Suppressor macrophage (primary cell): Measurements from ENCODE around the gene ARF1.
A peak's percentile ranks its signal among the peaks of the same experiment; 100 is the strongest.

Experiments used
- DNase-seq, 4 experiments: peaks; one replicate each; pipeline ENCODE4 v3.0.0-alpha.2; 2020 to 2022
- total RNA-seq, 17 experiments: gene quantifications; one replicate each; lab custom pipeline; 2026; ENCODE audit warnings: mixed read lengths in 6 of 17, inconsistent platforms in 3 of 17; lab: John Stamatoyannopoulos, UW

Gene ARF1
- total RNA-seq: 281 to 539 (median 363) reads per million in 17 experiments

DNA sequence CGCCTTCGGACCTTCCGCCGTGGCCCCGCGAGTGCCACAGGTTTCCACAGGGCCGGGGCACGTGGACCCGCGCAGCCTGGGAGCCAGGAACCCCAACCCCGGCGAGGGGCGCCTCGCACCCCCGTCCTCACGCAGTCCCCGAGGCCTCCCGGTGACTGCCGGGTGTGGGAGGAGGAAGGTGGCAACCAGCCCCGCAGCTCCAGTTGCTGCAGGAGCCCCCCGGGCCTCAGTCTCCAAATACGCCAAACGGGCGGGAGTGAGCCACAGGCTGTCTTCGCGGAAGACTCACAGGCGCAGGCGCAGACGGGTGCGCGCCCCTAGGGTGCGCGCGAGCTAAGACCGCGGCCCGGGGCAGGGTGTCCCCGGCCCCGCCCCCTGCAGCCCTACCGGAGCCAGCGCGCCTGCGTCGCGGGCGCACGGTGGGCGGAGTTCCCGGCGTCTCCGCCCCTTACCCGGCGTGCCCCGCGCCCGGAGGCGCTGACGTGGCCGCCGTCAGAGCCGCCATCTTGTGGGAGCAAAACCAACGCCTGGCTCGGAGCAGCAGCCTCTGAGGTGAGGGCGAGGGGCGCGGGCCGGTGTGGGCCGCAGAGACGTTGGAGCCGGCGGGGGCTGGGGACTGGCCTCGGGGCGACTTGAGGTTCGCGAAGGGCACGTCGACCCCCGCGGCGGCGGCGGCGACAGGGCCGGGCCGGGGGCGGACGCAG lies at the start of gene ARF1:
TSS of gene ARF1 (plus strand) at position 495 of the 704 bp plus-strand sequence. CDS start 14,407 bp downstream, outside the sequence.
- peak; percentile 96 to 99 (median 98) for DNase-seq

DNA sequence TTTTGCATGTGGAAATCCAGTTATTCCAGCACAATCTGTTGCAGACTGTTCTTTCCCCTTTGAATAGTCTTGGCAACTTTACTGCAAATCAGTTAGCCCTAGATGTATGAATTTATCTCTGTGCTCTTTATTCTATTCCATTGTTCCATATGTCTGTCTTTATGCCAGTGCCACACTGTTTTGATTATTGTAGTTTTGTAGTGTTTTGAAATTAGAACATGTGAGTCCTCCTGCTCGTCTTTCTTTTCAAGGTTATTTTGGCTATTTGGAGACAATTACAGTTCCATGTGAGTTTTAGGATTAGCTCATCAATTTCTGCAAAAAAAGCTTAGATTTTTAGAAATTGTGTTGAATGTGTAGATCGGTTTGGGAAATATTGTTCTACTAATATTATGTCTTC lies 49.1 kb upstream of the ARF1 start:
- DNase-seq: no peak

DNA sequence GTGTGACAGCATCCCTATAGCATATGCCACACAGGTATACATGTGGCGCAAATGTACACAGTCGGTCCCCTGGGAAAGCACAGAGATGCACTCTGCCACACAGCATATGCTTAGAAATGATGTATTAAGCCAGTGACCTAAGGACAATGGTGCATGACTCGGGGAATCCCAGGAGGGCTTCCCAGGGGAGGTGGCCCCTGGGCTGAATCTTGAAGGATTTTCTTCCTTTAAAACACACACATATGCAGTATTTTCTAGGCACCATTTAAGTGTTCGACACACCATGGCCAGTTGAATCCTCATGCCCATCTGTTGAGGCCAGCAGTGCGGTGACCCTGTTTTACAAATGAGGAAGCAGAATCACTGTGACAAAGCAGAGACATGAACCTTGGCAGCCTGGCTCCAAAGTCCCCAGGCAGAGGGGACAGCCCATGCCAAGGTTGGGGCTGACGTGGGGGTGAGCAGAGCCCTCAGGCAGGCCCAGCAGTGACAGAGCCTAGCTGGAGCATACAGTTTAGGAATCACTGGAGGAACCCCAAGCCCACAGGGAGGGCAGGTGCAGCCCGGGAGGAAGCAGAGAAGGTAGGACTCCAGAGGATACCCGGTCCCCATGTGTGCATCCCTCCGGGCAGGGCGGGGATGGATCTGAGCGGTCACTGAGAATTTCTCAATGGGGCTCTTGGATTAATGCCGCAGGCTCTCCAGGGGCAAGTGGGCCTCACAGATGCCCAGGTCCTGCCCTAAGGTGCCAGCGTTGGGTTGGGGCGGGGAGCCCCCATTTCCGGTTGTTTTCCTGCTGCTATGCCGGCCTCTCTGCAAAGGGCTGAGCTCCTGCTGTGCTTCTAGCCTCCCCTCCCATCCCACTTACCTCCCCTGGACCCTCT lies 47.3 kb upstream of the ARF1 start:
- DNase-seq: no peak

DNA sequence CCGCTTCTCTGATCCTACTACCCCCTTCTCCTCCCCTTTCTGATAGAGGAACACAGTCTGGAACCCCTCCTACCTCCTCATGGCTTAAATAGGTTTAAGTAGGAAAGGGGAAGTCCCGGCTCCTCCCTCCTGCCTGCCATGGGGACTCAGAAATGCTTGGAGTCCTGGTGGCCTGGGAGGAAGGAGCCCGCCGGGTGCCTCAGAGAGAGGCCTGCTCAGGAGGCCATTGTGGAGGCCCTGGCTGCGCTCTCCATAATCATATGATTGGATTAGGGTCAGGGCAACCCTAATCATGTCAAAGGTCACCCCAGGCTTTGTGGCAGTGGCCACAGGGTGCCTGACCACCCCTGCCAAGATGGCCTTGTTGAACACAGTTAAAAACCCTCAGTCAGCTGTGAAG lies 46.7 kb upstream of the ARF1 start:
- DNase-seq: peak; percentile 14 to 49 (median 30)

DNA sequence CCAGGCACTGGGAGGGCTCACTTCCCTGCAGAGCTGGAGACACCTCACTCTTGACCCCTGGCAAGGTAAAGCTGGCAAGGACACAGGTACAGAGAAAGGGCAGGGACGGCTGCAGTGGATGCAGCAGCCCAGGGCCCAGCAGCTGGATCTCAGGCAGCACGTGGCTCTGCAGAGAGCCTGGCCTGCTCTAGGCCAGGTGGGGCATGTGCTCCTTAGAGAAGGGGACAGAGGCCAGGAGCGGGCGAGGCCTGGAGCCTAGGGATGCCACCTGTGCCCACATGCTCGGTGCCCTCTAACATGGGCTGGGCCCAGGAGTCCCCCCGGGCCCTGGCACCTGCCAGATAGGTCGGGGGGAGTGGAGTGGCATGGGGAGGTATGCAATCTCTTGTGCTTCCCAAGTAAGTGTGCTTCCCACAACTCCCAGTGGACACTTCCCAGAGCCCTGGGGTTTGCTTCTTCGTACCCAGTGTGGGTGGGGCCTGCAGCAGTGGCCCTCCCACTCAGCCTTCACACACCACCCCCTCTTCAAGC lies 45.7 kb upstream of the ARF1 start:
- DNase-seq: no peak

DNA sequence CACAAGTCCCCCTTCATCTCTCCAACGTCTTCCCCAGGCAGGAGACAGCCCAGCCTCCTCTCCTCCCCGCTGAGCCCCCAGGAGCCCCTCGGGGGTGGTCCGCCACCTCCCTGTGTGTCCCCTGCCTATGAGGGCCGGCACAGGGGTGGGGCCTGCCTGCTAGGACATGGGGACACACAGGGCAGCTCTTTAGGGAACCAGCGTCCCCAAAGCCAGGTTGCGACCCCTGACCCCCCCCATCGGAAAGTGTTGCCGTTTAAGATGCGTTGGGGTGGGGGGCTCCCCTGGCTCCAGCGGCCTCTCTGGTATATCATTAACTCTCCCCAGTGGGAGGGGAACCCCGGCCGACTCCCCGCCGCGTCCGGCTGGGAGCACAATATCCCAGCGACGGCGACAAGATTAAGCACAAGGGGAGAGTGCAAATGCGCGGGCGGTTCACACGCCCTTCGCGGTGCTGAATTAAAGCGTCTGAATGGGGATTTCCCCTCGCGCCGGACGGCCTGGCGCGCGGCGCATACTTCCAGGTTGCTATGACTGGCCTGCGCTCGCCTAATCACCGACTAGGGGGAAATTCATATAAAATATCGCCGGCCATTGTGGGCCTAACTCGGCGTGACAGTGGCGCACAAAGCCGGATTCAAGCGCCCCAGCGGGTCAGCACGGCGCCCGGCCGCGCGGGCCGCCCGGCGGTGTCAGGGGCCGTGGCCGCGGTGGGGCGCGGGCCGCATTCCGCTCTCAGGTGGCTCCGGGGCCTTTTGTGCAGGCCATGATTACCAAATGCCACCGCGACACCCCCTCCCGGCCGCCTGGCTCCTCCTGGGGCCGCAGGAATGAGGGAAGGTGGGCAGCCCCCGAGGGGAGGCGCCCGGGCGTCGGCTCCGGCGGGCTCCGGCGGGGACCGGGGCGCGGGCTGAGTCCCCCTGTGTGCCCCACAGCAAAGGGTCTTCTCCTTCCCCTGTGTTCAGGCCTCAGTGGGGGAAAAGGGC lies 44.8 kb upstream of the ARF1 start:
- DNase-seq: peak; percentile 28 to 66 (median 45)

DNA sequence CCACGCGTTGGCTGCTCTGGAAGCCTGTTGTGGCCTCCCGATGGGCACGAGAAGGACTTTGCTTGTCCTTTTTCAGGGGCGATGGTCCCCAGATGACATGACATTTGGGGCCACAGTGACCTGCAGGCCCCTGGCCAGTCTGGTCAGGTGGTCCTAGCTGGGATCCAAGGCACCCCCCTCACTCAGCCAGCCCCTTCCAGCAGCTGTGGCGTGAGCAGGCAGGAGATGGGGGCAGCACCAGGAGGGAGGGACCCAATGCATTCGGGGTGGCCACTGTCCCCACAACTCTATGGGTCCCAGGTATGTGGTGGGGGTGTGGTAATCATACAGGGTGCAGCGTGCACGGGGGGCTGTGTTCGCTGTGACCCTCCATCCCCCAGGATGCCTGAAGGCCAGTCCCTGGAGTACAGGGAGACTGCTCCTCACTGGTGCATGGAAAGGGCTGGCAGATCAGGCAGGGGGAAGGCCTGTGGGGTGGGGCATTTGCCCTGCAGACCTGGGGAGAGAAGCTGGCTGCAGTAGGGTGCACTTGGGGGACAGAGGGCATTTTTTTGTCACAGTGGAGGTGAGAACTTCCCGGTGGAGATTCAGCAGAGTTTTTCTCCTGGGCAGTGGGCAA lies 44.0 kb upstream of the ARF1 start:
- DNase-seq: no peak

DNA sequence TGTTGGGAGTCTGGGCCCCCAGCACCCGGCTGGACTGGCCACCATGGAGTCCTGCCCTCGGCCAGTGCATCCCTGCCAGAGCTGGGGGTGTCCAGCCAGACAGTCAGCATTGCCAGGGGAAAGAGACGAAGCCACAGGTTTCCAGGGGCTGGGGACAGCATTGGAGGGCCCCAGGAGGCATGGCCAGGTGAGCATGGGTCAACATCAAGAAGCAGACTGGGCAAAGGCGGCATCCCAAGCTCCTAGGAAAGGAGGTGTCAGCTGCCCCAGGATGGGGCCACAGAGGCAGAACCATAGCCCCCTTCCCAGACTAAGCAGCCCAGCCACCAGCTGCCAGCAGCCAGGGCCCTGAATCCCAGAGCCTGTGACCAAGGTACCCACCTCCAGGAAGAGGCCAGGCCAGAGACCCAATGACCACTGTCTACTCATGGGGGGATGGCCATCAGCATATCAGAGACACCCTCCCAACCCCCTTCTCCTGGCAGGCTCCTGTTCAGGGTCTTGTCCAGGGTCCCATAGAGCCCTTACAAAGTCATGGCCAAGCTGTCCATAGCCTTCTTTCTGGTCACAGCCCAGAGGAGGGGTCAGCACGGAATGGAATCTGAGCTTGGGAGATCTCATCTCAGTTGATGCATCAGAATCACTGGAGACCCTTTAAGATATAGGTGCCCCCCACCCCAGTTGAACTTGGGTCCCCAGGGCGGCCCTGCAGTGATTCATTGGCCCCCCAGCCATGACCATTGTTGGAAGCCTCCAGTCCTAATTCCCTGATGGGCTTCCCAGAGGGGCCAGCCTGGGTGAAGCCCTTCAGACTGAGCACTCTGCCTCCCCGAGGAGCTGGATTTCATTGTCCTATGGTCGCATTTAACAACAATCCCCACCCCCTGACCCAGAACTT lies 43.3 kb upstream of the ARF1 start:
- DNase-seq: no peak

DNA sequence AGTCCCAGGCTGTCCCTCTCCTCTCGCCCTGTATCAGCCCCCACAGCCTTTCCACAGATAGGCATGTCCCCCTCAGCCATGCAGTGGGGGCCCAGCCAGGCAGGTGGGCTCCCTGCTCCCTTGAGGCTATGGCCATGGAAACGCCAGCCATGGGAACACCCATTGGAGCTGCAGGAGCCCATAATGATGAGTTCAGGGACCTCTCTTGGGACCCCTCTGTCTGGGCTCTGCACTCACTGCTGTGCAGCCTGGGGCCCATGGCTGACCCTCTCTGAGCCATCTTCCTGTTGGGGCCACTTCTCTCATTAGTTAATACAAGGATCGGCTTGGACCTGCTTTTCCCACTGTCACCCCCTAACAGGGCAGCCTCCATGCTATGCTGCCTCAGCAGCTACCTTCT lies 42.5 kb upstream of the ARF1 start:
- no peak for DNase-seq

DNA sequence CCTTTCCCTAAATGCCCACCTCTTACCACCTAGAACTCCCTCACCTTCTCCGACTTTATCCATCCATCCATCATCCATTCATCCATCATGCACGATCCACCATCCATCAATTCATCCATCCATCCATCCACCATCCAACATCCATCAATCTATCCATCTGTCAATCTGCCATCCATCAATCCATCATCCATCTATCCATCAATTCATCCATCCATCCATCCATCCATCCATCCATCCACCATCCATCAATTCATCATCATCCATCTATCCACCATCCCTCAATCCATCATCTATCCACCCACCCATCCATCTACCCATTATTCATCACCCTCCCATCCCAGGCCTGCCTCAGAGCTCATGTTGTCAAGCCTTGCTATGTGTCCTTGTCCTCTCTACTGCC lies 41.2 kb upstream of the ARF1 start:
- DNase-seq: no peak

DNA sequence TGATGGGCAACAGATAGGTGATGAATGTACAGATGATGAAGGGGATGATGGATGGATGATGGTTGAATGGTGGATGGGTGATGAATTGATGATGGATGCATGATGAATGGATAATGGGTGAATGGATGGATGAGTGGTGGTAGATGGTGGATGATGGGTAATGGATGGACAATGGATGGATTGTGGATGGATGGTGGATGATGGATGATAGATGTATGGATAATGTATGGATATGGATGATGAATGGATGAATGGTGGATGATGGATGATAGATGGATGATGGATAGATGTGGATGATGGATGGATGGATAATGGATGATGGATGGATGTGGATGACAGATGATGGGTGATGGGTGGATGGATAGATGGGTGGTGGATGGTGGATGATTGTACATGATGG lies 40.0 kb upstream of the ARF1 start:
- no peak for DNase-seq

DNA sequence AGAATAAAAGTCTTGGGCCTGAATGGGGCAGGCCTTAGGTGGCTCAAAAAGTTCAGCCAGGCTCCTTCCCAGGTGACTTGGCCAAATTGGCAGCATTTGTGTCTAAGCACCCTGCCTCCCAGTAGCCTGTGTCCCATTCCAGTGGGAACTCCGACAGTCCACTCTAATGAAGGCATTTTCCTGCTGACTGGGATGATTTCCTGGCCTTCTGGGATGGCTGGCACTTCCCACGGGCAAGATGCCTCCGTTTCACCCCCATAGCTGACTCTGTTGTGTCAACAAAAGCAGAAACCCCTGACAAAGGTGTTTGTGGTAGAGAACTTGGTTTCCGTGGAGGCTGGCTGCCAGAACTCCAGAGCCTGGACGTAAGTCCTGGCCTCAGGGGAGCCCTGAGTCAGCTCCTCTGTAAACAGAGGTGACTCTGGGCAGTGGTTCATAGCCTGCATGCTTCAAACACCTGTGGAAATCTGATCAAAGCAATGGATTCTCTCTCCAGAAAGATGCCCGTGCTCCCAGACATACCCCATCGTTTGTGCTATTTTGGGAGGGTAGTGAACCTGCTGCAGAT lies 39.1 kb upstream of the ARF1 start:
- DNase-seq: no peak

DNA sequence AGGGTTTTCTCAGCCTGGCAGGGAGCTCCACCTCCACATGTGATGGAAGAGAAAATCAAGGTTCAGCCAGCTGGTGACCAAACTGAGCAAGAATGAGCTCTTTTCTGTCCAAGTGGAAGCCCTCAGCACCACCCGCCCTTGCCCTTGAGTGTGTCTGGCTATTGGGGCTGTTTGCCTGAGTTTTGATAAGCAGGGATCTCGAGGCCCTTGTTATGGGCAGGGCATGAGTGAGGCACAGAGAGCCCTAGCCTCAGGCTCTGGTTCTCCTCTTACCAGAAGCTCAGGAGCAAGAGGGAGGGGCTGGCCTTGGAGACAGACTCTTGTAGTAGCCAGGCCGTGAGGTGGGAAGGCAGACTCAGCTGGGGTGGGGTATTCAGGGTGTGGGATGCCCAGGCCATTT lies 37.5 kb upstream of the ARF1 start:
- DNase-seq: no peak

DNA sequence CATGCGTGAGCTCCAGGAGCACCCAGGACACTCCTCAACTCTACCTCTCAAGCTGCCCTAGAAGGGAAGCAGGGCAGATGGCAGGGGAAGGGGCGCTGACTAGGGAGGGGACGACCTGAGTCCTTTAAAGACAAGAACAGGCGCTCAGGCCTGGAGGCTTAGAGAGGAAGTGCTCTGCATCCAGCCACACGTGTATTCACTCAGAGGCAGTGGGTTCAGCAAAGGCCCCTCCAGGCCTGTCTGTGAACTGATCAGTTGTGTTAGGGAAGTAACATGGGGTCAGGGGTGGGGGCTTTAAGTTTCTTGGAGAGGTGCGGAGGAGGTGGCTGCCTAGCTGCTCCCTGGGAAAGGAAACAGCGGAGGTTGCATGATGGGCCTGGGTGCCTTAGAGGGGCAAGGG lies 37.1 kb upstream of the ARF1 start:
- no peak for DNase-seq

DNA sequence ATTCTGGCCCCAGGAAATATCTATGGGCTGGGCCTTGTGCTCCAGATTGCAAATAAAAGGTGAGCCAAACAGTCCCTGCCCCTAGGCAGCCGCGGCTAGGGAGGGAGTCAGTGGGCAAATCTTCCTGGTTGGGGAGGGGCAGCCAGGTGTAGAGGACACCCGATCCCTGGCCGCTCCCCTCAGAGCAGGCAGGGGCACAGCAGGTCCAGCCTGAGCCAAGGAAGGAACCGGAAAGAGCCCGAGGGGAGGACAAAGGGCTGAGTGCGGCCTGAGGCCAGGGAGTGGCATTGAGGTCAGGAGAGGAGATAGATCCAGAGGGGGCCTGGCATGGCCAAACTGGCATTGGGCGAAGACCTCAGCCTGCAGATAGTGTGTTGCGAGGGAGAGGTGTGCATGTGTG lies 36.6 kb upstream of the ARF1 start:
- no peak for DNase-seq

DNA sequence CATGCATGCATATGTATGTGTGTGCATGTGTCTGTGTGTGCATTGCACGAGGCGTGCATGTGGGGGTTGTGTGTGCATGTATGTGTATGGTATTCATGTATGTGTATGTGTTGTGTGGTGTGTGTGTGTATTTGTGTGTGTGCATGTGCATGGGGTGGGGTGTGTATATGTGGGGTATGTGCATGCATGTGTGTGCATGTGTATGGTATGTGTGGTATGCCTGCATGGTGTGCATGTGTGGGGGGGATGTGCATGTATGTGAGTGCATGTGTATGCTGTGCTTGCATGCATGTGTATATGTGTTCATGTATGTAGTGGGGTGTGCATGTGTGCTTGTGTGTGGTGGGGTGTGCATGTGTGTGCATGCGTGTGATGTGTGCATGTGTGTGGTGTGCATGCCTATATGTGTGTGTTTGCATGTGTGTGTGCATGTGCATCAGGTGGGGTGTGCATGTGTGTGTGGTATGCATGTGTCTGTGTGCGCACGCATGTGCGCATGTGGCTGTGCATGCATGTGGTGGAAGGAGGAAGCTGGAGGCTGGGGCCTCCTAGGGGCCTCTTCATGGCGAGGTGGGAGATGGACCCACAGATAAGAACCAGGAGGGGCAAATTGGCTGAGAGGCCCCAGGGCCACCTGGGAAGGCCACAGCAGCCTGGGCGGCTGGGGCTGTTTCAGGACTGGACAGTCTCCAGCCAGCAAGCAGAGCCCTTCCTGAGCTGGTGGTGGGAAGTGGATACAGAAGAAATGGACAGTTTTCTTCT lies 35.9 kb upstream of the ARF1 start:
- no peak for DNase-seq

DNA sequence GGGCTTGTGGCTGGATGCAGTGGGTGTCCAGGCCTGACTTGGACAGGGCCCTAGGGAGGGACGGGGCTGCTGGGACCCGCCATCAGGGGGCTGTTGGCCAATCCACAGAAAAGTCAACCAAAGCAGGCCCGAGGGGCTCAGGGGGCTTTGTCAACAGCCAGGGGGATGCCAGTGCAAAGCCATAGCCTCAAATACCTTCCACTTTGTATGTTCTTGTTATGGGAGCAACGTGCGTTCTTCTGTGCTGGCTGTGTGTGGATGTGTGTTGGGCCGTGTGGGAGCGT lies 35.4 kb upstream of the ARF1 start:
- DNase-seq: no peak

DNA sequence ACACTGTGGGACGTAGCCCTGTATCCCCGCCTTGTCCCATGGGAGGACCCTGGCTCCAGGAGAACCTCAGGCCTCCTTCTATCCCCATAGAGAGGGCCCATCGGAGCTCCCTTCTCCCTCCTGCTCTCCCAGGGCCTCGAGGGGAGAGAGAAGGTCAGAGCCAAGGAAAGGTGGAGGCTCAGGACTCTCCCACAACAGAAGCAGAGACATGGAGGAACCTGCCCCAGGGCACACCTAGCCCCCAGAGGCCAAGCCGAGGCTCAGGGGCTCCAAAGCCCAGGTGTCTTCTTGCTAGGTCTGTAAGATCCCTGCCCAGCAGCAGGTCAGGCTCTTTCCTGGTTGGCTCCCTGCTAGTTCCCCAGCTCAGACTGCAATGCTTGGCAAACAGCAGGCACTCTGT lies 34.4 kb upstream of the ARF1 start:
- DNase-seq: no peak

DNA sequence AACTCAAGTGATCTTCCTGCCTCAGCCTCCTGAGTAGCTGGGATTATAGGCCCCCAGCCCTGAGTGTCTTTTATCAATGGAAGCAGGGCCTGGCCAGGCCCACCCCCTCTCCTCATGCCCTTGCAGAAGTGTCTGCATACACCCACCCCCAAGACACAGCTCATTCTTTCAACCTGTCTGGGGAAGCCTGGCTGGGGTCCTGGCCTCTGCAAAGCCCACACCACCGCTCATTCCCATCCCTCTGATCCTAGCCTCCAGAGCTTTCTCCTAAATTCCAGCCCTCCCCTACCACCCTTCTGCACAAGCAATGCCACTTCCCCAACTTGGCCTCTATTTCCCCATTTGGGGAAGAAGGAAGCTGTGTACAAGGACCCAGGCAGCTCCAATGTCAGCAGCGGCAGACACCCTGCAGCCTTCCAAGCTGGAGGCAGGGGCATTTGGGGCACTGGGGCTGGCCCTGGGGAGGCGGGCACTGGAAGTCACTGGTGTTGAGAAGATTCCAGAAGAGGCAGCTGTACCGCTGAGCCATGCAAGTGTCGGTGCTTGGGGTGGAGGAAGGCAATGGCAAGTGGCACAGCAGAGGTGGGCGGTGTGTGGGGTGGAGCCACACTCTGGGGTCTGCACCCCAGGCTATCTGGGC lies 33.7 kb upstream of the ARF1 start:
- DNase-seq: peak in 3 of 4 experiments; percentile 11 to 56 (median 35)
